ENCODE results near the gene NHSL1.
"Not testable (repeated sequence)": the region's sequence is repeated elsewhere in the genome, so short reads cannot be mapped to it uniquely, and the experiment has no call there.

NHSL1 gene

GRCh38 chr6:138456401-138456790 is 42.9 kb downstream of the NHSL1 start:
- no peak for DNase-seq

- peak; percentile 11 for DNase-seq
Observed at GRCh38 chr6:138455746-138456400, 43.4 kb downstream of the NHSL1 start.

GRCh38 chr6:138454981-138455706 is 44.1 kb downstream of the NHSL1 start:
- peak; percentile 58 for DNase-seq

GRCh38 chr6:138451043-138451442 is 48.3 kb downstream of the NHSL1 start:
- DNase-seq = no peak

- no peak for DNase-seq
Observed at GRCh38 chr6:138450445-138450844, 48.8 kb downstream of the NHSL1 start.

GRCh38 chr6:138446821-138447220 is 52.5 kb downstream of the NHSL1 start:
- no peak for DNase-seq

- no peak for DNase-seq
Observed at GRCh38 chr6:138443979-138444378, 55.3 kb downstream of the NHSL1 start.

GRCh38 chr6:138442663-138443062 is 56.6 kb downstream of the NHSL1 start:
- no peak for DNase-seq

- no peak for DNase-seq
Observed at GRCh38 chr6:138441965-138442364, 57.3 kb downstream of the NHSL1 start.

- DNase-seq = no peak
Observed at GRCh38 chr6:138440758-138441357, 58.4 kb downstream of the NHSL1 start.

- DNase-seq = no peak
Observed at GRCh38 chr6:138440296-138440695, 59.0 kb downstream of the NHSL1 start.

- DNase-seq = no peak
Observed at GRCh38 chr6:138439546-138439945, 59.7 kb downstream of the NHSL1 start.

- no peak for DNase-seq
Observed at GRCh38 chr6:138434925-138435324, 64.4 kb downstream of the NHSL1 start.

- no peak for DNase-seq
Observed at GRCh38 chr6:138434096-138434495, 65.2 kb downstream of the NHSL1 start.

- no peak for DNase-seq
Observed at GRCh38 chr6:138432063-138432356, 67.3 kb downstream of the NHSL1 start.

- no peak for DNase-seq
Observed at GRCh38 chr6:138431256-138432062, 67.8 kb downstream of the NHSL1 start.

GRCh38 chr6:138430361-138431145 is 68.7 kb downstream of the NHSL1 start:
- DNase-seq = no peak

- DNase-seq = no peak
Observed at GRCh38 chr6:138429761-138430160, 69.5 kb downstream of the NHSL1 start.

GRCh38 chr6:138428944-138429598 is 70.2 kb downstream of the NHSL1 start:
- no peak for DNase-seq

GRCh38 chr6:138427701-138428100 is 71.6 kb downstream of the NHSL1 start:
- DNase-seq = no peak

- no peak for DNase-seq
Observed at GRCh38 chr6:138426500-138427123, 72.7 kb downstream of the NHSL1 start.

GRCh38 chr6:138425256-138425655 is 74.0 kb downstream of the NHSL1 start:
- DNase-seq = not testable (repeated sequence)
